Uterus (tissue), 2 donors: ENCODE data around the gene LGMN.

ENCODE experiments used
- POLR2A ChIP-seq, 2 donors: fragments of 450-650 bp; IDR thresholded peaks; one replicate each; pipeline ENCODE4 v1.6.1; 2016; ENCODE audit warnings: antibody characterized with exemption in 2 of 2, mild to moderate bottlenecking in 1 of 2, moderate library complexity in 1 of 2
- TF ChIP-seq, protein P1 (sequence below), 4 experiments: fragments of 200-600 bp in 2 of 4; fragments of 450-650 bp in 2 of 4; sonication (generic) in 2 of 4; IDR thresholded peaks; one replicate each; pipeline ENCODE4 v1.5.1; 2016 to 2019; ENCODE audit warnings: antibody characterized with exemption in 4 of 4, mild to moderate bottlenecking in 2 of 4, moderate library complexity in 1 of 4

DNA sequence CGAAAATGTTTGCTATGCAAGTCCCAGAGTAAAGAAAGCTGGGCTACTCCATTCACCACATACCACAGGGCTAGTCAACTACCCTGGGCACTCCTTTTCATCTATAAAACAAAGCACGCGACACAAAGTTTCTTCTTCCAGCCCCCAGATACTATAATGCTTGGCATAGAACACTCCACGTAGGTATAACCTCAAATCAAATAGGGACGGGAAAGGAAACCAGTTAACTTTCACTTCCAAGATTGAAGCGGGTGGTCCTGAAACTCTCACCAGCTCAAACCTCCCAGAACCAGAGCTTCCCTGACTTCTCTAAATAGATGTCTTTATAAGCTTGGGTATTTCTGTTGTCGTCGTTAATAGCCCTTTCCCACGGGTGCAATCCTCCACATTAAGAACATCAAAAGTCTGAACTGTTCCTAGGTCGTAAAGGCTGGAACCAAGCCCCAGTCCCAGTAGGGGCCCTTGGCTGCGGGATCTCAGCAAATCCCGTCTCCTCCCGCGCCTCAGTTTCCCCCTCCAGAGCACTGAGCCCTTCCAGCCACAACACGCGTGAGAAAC, 647 bp downstream of the LGMN start:
- TF ChIP-seq, protein P1, sequence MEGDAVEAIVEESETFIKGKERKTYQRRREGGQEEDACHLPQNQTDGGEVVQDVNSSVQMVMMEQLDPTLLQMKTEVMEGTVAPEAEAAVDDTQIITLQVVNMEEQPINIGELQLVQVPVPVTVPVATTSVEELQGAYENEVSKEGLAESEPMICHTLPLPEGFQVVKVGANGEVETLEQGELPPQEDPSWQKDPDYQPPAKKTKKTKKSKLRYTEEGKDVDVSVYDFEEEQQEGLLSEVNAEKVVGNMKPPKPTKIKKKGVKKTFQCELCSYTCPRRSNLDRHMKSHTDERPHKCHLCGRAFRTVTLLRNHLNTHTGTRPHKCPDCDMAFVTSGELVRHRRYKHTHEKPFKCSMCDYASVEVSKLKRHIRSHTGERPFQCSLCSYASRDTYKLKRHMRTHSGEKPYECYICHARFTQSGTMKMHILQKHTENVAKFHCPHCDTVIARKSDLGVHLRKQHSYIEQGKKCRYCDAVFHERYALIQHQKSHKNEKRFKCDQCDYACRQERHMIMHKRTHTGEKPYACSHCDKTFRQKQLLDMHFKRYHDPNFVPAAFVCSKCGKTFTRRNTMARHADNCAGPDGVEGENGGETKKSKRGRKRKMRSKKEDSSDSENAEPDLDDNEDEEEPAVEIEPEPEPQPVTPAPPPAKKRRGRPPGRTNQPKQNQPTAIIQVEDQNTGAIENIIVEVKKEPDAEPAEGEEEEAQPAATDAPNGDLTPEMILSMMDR (IDR thresholded peaks at IDR 0.05): no peak
- no peak for TF ChIP-seq POLR2A (IDR thresholded peaks at IDR 0.05)
